Medulla oblongata (tissue), 1 donor: Measurements from ENCODE around the gene CD207.
A peak's percentile ranks its signal among the peaks of the same experiment; 100 is the strongest.

Experiments
- DNase-seq: peaks from one replicate; pipeline ENCODE4 v3.0.0-alpha.2; 2015; ENCODE audit errors: extremely low spot score

The CD207 gene

GRCh38 chr2:70795164-70795995, 40.2 kb downstream of the CD207 start:
- DNase-seq, result no peak

GRCh38 chr2:70793450-70793849, 42.2 kb downstream of the CD207 start:
- DNase-seq, result peak; percentile 34

GRCh38 chr2:70790136-70790828, 45.3 kb downstream of the CD207 start, which contains the start of gene FIGLA:
TSS of gene FIGLA (minus strand) at chr2:70790643. CDS start at chr2:70790638, 5 bp downstream.
- DNase-seq, result no peak

GRCh38 chr2:70789304-70790135, 46.1 kb downstream of the CD207 start:
- peak; percentile 82 for DNase-seq

- DNase-seq, result peak; percentile 68
Measured at GRCh38 chr2:70785137-70785911, 50.3 kb downstream of the CD207 start.

- DNase-seq, result no peak
Measured at GRCh38 chr2:70784320-70784719, 51.3 kb downstream of the CD207 start.
